ENCODE results near the gene U2AF1L4.
A peak's percentile ranks its signal among the peaks of the same experiment; 100 is the strongest.

U2AF1L4 gene

GRCh38 chr19:35740423-35741202 lies 4.6 kb downstream of the U2AF1L4 start:
- peak; percentile 89 to 98 (median 91) for DNase-seq (ENCODE audit: low read depth in 3 of 3)

- DNase-seq (ENCODE audit: low read depth in 3 of 3), result no peak
Observed at GRCh38 chr19:35740108-35740422, 5.2 kb downstream of the U2AF1L4 start.

- DNase-seq (ENCODE audit: low read depth in 3 of 3), result no peak
Observed at GRCh38 chr19:35739275-35740107, 5.7 kb downstream of the U2AF1L4 start.

GRCh38 chr19:35738887-35739229 lies 6.4 kb downstream of the U2AF1L4 start:
- no peak for DNase-seq (ENCODE audit: low read depth in 3 of 3)

- no peak for DNase-seq (ENCODE audit: low read depth in 3 of 3)
Observed at GRCh38 chr19:35738021-35738886, 7.0 kb downstream of the U2AF1L4 start.

GRCh38 chr19:35736913-35737886 lies 8.0 kb downstream of the U2AF1L4 start:
- no peak for DNase-seq (ENCODE audit: low read depth in 3 of 3)

GRCh38 chr19:35734889-35735288 lies 10.3 kb downstream of the U2AF1L4 start:
- no peak for DNase-seq (ENCODE audit: low read depth in 3 of 3)

- no peak for DNase-seq (ENCODE audit: low read depth in 3 of 3)
Observed at GRCh38 chr19:35734273-35734672, 10.9 kb downstream of the U2AF1L4 start.

- no peak for DNase-seq (ENCODE audit: low read depth in 3 of 3)
Observed at GRCh38 chr19:35733180-35734125, 11.8 kb downstream of the U2AF1L4 start.

- DNase-seq (ENCODE audit: low read depth in 3 of 3), result no peak
Observed at GRCh38 chr19:35732540-35733179, 12.6 kb downstream of the U2AF1L4 start.

- no peak for DNase-seq (ENCODE audit: low read depth in 3 of 3)
Observed at GRCh38 chr19:35731779-35732405, 13.3 kb downstream of the U2AF1L4 start.

- DNase-seq (ENCODE audit: low read depth in 3 of 3), result no peak
Observed at GRCh38 chr19:35731353-35731752, 13.9 kb downstream of the U2AF1L4 start.

GRCh38 chr19:35730326-35730725 lies 14.9 kb downstream of the U2AF1L4 start:
- no peak for DNase-seq (ENCODE audit: low read depth in 3 of 3)

GRCh38 chr19:35729763-35730162 lies 15.5 kb downstream of the U2AF1L4 start:
- DNase-seq (ENCODE audit: low read depth in 3 of 3), result no peak

- DNase-seq (ENCODE audit: low read depth in 3 of 3), result no peak
Observed at GRCh38 chr19:35729021-35729420, 16.2 kb downstream of the U2AF1L4 start.

GRCh38 chr19:35727956-35728706 lies 17.1 kb downstream of the U2AF1L4 start:
- no peak for DNase-seq (ENCODE audit: low read depth in 3 of 3)

- no peak for DNase-seq (ENCODE audit: low read depth in 3 of 3)
Observed at GRCh38 chr19:35727053-35727955, 17.9 kb downstream of the U2AF1L4 start.
